Measurements from ENCODE around the gene GAB4. TPM values are rescaled to one million over a fixed set of nuclear protein-coding genes. Genes with fewer than 3 reads are reported as not detected.
"Not testable (repeated sequence)": the region's sequence is repeated elsewhere in the genome, so short reads cannot be mapped to it uniquely, and the experiment has no call there.

The GAB4 gene
- total and polyA plus RNA-seq, 2 of the 8 experiments (the other 6 are each of a cell fraction or from before 2014, with no cell fraction given): 0.03 to 0.17 TPM

DNA sequence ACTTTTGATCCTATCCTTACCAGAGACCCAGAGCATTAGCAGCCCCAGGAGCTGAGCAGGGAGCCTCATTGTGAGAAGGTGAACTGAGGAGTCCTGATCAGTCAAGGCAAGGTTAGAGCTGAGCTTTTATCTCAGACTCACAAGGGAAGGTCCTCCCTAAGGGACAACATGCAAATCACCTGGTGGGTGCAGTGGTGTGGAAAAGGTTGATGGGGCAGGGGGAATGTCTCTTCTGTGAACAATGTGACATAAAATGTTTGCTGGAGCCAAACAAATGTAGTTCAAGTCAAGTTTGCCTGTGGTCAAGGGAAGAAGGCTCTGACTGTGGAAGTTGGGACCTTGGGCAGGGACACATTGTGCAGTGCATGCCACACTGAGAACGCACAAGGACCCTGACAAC is 93.1 kb downstream of the GAB4 start:
- H2BK120ac ChIP-seq (replicated peaks; ENCODE audit: low read depth, low read length); H3K9me3 ChIP-seq (ENCODE audit: insufficient read depth in 2 of 2, low read depth in 1 of 2, low read length in 1 of 2); H3K27me3 ChIP-seq (replicated peaks in 1 of 4; ENCODE audit: control insufficient read depth in 3 of 4, extremely low read depth in 1 of 4, insufficient read depth in 3 of 4, low read length in 3 of 4); H3K56ac ChIP-seq (replicated peaks; ENCODE audit: insufficient read length, low read depth, low read length); FAIRE-seq; DNase-seq (ENCODE audit: low read depth in 1 of 2, low spot score in 2 of 2); H3K4me1 ChIP-seq (replicated peaks in 1 of 4; ENCODE audit: control insufficient read depth in 3 of 4, insufficient read depth in 4 of 4, low read length in 3 of 4); H2AFZ ChIP-seq (ENCODE audit: low read length); H3K23ac ChIP-seq (ENCODE audit: insufficient read length); H3K4me3 ChIP-seq (ENCODE audit: extremely low read depth in 1 of 4, insufficient read depth in 2 of 4, low read depth in 3 of 4, low read length in 4 of 4); H2AK5ac ChIP-seq (ENCODE audit: low read depth, low read length); H2BK20ac ChIP-seq (ENCODE audit: low read length); H3K4me2 ChIP-seq (ENCODE audit: insufficient read depth in 1 of 2, low read depth in 2 of 2, low read length in 2 of 2); H3K27ac ChIP-seq (ENCODE audit: low read depth, low read length); H3K9ac ChIP-seq (replicated peaks in 1 of 4; ENCODE audit: extremely low read depth in 1 of 4, low read depth in 3 of 4, low read length in 3 of 4); H4K20me1 ChIP-seq (replicated peaks in 1 of 2; ENCODE audit: control insufficient read depth in 1 of 2, insufficient read depth in 2 of 2, low read length in 2 of 2); H2BK15ac ChIP-seq (ENCODE audit: low read length); H4K8ac ChIP-seq (ENCODE audit: extremely low read depth, insufficient read depth, low read length); H3K79me2 ChIP-seq (ENCODE audit: control insufficient read depth in 1 of 2, insufficient read depth in 2 of 2, low read length in 2 of 2); H3K23me2 ChIP-seq (ENCODE audit: low read depth, low read length); H3K79me1 ChIP-seq (ENCODE audit: low read depth, low read length); H4K91ac ChIP-seq (replicated peaks; ENCODE audit: insufficient read length, low read length); H2BK5ac ChIP-seq (ENCODE audit: low read depth, low read length); H3K36me3 ChIP-seq (ENCODE audit: control insufficient read depth in 2 of 4, insufficient read depth in 4 of 4, low read length in 3 of 4); POLR2A ChIA-PET (ENCODE audit: partially characterized antibody); H4K5ac ChIP-seq (ENCODE audit: insufficient read length, low read depth, low read length); H3K14ac ChIP-seq (ENCODE audit: insufficient read length); H2BK12ac ChIP-seq (ENCODE audit: low read depth, low read length); H3K4ac ChIP-seq (replicated peaks; ENCODE audit: insufficient read length, low read depth, low read length); H3K18ac ChIP-seq (ENCODE audit: extremely low read depth, low read length): not testable (repeated sequence)
- 74% methylated on average over 1 of the region's 1 CpG; no CpG with 5 or more reads in 1 of the 2 experiments for WGBS, 2 experiments (ENCODE audit: extremely low coverage in 1 of 2, insufficient coverage in 1 of 2, insufficient read length in 1 of 2, insufficient replicate concordance in 2 of 2, low coverage in 1 of 2, low lambda C conversion rate in 2 of 2, missing lambda C conversion rate in 1 of 2)
- CTCF ChIA-PET (ENCODE audit: partially characterized antibody): interaction anchor here (1.2 to 2.2 kb wide), 2 partner anchors 19 to 144 kb away, joined by 3 to 10 read pairs; no protein-coding TSS in a partner anchor

Measured in H1 (cell line).